Activated T-cell treated with anti-CD3 and anti-CD28 coated beads for 24 hours (primary cell): ENCODE measurements around the gene PSMC6.

Source experiments
- DNase-seq: peaks from one replicate; pipeline ENCODE4 v3.0.0-alpha.2; 2020; ENCODE audit warnings: low read depth

Gene PSMC6

DNA sequence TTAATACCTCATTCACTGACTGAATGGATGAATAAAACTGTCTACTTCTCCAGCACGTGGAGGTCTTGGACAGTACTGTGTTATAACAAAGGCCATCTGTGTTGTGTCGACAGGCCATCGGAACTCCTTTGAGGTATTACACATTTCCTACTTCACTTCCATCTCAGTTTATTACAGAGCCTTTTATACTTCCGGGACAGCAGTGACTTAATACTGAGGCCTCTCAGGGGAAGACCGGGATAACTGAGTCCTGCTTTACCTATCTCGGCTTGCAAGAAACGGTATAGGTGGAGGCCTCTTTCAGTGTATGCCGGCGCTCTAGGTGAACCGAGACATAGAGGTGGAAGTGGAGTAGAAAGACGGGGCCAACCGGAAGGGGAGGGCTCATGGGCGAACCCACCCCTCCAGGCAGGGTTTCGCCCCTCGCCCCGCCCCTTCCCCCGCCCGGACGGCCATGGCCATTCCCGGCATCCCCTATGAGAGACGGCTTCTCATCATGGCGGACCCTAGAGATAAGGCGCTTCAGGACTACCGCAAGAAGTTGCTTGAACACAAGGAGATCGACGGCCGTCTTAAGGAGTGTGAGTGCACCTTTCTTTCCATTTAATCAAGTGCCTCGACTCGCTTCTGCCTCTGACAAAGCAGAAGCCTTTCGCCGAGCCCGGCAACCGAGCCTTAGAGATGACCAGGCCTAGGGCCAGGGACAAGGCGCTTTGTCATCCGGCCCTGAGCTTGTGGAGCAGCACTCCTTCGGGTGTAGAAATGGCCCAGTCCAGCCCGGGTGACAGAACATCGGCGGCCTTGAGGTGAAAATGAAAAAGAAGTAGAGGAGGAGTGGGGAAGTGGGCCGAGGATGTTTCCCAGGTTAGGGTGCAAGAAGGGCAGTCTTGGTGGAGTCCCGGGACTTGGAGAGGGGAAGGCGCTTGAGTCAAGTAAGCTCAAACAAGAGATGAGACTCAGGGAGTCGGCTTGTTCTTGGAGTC lies at the start of gene PSMC6:
Gene PSMC6 (plus strand): TSS at position 477 of the 983 bp plus-strand sequence. CDS start 20 bp downstream, at position 497.
- peak; percentile 94 for DNase-seq

DNA sequence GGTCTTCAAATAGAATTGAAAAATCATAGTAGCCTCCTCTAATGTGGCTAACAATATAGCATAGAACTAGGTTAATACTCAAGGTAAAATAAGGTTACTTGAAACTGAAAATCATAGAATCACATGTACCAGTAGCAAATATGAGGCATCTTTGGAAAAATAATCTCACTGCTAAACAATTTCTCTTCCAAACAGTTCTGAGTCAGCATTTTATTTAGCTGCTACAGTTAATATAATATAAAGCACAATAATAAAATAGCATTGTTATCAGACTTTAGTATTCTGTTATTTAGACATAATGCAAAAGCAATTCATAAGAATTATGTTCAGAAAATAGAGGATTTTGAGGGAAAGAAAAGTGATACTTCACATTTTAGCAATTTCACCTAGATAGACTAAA lies 46.7 kb upstream of the PSMC6 start:
- DNase-seq = no peak

DNA sequence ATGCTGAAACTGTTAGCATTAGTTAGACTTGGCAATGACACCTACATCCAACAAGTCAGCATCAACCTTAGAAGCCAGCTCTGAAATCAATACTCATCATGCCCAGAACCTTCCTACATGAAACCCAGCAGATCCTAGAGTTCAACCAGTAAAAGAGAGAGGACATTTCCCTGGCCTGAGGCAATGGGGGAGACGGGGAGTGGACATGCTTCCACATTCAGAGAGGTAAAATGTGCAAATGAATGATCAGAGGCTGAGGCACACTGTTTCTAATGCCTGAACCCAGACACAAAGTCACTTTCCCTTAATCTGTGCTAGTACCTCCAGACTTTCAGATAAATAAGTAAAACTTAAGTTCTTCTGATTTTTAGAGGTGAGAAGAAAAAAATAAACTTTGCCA lies 46.2 kb upstream of the PSMC6 start:
- DNase-seq = no peak

DNA sequence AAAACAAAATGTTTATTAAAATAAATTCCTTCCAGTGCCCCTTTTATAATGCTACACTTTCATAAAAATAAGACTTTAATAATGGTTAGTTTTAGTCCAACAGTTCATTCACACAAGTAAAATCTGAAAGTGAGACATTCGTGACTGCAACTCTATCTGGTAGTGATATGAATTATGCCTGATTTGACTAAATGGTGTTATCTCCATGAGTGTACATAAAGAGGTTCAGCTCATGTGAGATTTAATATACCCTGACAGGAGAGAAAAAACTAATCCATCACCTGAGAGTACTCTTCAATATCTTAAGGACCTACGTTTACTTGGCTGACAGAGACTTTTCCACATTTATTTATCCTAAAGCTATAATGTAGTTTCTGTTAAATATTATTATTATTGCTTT lies 45.7 kb upstream of the PSMC6 start:
- no peak for DNase-seq

DNA sequence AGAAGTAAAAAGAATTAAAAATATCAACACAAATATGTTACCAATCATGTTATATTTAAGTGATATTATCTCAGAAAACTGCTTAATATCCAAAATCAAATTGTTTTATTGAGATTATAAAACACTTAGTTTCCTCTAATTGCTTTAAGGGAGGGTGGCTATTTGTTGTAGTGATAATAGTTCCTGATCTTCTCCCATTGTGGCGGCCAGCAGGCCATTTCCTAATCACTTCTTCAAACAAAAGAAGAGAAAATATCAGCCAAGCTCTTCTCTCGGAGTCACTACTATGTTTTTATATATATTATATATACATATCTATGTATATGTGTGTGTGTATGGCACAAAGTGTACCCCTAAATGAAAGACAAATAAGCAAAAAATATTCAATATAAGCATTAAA lies 43.1 kb upstream of the PSMC6 start:
- DNase-seq = no peak

DNA sequence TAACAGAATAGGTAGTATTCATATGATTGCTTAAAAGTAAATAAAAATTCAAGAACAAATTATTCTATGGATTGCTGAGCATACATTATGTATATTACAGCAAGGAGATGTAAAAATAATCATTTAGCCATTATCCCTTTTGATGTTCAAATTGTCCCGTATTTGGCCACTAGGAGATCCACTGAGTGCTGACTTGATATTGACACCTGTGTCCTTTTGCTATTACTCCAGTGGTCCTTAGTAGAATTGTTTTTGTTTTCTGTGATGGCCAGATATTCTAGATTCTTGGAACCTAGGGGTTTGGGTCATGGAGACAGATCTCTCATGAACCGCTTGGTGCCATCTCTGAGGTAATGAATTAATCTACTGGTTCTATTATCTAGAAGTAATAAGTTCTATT lies 28.4 kb upstream of the PSMC6 start:
- no peak for DNase-seq

DNA sequence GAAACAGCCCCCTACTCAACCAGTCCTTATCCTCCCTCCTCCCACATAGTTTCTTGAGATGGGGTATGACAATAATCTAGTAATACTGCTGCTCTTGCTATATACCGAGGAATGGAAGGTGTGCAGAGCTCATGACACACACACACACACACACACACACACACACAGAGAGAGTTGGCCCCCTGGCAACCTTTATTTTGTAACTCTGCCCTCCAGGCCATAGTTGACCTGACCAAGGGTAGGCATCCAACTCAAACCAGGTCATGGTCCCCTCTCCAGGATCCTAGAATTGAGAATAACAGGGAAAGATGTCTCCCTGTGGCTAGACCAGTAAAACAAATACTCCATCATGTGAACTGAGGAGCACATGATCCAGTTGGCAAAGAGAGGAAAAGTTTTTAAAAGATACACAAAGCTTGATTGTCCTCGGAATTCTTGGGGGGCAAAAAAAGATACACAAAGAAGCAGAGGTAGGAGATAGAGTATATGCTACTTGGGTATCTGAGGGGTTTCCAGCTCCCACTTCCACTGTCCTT lies 22.9 kb upstream of the PSMC6 start:
- no peak for DNase-seq

DNA sequence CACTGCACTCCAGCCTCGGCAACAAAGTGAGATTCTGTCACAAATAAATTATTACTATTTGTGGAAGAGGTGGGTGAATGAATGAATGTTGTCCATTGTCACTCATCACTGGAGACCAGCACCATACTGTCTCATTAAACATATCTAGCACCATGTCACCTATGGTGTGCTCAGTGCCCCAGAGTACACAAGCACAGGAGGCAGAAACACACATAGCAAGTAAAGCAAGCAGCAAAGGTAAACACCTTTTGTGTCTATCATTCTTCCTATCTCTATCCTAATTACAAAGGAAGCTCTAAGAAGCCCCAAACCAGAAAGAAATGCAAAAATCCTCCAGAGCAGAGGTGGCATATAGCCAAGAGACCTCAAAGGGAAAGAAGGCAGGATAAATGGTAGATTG lies 20.8 kb upstream of the PSMC6 start:
- DNase-seq = no peak

DNA sequence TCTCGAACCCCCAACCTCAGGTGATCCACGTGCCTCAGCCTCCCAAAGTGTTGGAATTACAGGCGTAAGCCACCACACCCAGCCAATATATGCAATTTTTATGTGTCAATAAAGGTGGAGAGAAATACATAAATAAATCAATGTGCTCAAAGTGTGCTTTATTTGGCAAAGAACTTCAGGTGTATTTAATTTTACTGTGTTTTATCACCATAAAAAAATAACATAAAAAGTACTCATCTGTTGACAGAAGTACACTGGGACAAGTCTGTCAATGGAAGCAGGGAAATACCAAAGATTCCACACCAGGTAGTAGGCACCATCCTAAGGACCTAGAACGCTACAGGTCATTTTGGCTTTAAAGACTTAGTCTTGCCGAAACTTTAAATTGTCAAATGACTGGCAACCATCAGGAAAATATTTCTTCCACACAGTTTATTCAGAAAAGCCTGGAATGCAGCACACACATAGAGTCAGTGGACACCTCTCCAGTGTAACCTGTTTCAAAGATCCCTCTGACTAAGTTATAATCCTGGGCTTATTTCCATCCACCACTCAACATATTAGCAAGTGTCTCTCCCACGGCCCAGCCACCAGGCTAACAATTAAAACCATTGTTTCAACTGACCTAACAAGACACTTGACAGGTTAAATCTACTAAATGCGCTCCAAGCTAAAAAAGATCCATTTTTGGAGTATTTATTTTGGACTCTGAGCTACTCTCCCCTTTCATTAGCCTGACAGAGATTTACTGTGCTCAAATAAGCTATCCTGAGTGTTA lies 15.8 kb upstream of the PSMC6 start:
- no peak for DNase-seq

DNA sequence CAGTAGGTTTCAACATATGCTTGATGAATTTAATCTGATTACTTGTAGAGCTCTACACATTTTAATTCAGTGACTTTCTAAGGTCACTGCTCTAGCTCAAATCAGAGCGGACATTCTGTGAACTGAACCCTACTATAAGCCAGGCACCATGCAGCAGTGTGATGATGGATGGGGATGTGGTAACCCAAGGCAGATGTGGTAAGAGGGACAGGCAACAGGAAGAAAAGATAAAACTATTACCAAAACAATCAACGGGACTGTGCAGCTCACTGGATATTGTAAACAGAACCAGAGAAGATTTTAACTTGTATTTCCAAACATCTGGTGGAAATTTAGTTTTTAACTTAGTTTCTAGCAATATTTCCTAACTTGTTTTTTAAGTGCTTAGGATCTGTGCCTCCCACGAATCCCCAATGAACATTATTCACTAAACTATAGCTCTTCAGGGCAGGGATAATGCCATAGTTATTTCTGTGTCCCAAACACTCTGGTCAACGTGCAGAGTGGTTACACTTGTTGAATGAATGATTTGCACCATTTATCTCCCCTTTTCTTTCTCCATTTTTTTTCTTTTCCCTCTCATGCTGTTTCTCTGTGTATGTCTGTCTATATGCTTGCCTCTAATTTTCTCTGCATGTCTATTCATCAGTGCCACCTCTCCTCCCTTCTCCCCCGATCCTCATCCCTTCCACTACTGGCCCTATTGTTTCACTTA lies 14.6 kb upstream of the PSMC6 start:
- no peak for DNase-seq

DNA sequence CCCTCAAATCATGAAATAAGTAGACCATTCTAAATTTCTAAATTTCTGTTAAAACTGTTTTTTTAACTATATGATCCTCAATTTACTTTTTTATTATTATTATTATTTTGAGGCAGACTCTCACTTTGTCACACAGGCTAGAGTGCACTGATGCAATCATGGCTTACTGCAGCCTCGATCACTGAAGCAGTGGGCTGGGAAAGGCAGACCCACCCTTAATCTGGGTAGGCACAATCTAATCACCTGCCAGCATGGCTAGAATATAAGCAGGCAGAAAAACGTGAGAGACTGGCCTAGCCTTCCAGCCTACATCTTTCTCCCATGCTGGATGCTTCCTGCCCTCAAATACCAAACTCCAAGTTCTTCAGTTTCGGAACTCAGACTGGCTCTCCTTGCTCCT lies 14.0 kb upstream of the PSMC6 start:
- no peak for DNase-seq

DNA sequence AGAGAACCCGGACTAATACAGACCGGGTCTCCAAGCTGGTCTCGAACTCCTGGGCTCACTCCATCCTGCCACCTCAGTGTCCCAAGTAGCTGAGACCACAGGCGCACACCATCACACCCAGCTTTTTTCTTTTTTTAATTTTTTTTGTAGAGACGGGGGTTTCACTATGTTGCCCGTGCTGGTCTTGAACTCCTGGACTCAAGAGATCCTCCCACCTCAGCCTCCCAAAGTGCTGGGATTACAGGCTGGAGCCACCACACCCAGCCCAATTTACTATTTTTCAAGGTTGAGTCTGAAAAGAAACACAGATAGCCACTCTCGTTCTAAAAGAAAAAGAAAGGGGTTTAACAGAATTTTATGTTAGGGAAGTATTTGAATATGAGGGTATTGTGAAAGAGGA lies 13.5 kb upstream of the PSMC6 start:
- no peak for DNase-seq

DNA sequence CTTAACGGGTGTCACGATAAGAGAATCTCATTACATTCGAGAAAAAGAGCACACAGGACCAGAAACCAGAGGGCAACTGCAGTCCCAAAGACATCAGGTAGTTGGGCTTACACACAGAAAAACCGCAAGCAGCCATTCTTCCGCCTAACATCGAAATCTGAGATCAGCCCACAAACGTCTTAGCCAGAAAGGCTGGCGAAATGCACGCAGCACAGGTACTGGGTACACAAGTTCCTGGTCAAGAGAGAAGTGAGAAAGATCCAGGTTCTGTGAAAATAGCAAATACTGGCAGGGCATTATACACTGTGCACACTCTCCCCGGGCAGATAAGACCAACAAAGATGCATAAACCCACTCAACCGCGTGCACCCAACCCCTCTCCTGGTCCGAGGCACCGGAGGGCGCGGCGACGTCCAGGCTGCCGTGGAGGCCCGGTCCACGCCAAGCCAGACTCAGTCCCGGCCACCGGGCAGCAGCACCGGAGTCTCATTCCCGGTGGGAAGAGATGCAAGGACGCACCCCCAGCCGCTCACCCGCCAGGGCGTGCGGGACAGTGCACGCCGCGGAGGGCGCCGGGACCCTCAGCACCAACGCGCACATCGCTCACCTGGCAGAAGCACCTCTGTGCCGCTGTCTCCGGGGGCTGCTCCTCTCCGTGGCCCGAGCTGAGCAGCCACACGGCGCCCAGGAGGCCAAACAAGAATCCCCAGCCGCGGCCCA lies 12.1 kb upstream of the PSMC6 start:
- peak; percentile 36 for DNase-seq

DNA sequence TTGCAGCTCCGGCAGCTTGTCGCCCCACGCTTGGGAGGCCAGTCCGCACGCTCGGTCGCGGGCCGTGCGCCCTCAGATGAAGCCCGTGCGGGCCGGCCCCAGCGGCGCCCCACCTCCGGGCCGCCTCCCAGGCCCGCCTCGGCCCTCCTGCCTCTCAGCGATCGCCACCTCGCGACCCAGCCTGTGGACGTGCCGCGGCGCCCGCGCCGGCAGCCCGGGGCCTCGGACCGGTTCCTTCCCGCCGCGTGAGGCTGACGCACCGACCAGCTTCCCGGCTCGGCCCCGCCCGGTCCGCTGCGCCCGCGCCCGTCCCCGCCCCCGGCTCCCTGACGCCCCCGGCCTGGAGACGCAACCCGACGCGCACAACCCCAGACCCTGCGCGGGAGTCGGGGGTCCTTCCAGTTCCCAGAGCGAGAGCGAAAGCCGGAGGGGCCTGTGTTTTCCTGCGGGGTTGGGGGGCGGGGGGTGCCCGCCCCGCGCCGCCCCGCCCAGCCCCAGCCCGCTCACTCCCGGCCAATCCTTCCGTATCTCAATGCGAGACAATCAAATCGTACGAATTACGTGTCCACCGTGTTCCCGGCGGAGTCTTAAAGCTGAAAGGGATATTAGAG lies 11.4 kb upstream of the PSMC6 start, which contains the start of gene ERO1A:
Gene ERO1A (minus strand): TSS at position 78 of the 611 bp plus-strand sequence. CDS start 77 bp downstream, at position 1.
- DNase-seq = peak; percentile 62

DNA sequence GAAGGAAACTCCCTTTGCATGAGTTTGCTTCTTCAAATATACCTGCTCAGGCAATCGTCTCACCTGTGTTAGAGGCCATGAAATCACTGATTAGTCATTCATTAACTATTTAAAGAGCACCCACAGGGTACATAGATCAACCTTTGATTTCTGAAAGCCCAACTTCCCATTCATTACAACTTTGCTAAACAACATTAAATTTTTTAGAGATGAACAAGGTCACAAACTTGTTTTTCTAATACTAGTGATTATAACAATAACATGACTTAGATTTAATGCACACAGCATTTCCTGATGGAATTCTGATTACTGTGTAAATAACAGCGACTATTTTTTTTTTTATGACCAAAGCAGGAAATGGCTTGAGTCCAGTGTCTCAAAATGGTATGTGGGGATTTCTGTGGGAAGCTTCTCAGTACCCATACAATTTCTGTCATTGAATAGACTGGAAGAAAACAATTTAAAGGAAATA lies 6.3 kb upstream of the PSMC6 start:
- DNase-seq = no peak

DNA sequence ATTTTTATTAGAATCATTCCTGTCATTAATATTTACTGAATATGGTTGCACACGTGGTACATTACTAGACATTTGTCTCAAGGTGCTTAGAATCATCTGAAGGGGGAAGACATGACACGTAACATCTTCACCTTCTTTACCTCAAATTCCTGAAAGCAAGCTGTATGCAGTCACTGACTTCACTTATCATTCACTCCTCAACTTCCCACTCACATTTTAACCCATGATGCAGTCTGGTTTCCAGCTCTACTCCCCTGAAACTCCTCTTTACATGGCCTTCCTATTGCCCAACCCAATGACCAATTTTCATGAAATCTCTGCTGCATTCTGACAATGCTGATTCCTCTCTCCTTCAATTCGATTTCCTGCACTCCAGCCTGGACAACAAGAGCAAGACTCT lies 5.8 kb upstream of the PSMC6 start:
- DNase-seq = no peak

DNA sequence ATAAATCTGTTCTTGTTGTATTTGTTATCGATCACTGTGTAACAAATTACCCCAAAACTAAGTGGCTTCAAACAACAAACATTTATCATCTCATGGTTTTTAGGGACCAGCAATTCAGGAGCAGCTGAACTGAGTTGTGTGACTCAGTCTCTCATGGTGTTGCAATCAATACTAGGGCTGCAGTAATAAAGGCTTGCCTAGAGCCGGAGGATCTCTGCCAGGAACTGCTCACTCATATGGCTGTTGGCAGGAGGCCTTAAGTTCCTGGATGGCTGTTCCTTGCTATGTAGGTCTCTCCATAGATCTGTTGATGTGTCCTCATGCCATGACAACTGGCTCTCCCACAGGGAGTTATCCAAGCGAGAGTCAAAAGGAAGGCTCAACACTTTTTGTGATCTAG lies 3.8 kb upstream of the PSMC6 start:
- no peak for DNase-seq

DNA sequence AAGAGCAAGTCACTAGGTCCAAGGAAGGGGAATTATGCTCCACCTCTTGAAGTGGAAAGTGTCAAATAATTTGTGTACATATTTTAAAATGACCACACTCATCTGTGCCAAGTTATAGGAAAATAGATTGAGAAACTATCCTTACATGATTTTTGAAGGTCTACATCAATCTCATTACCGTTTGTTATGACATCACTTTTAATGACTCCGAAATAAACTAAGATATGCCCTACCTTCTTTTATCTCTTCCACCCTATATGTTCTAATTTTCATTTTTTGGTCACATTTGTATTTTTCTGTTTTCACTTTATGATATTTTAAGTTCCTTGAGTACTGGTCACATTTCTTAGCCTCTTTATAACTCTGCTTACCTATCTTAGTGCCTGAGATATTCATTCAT lies 3.3 kb upstream of the PSMC6 start:
- DNase-seq = no peak

DNA sequence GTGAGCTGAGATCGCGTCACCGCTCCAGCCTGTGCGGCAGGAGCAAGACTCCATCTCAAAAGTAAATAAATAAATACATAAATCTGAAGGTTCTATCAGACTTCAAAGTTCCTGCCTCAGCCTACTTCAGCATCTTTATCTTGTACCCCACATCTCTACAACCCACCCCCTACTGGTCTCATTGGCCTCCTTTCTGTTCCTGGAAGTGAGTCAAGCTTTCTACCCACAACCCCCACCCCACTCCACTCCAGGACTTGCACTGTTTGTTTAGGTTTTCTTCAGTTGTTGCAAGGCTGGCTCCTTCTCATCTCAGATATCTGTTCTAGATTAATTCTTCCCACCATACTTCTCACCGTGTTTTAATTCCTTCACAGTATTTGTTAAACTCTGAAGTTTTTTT lies 714 bp upstream of the PSMC6 start:
- peak; percentile 41 for DNase-seq

DNA sequence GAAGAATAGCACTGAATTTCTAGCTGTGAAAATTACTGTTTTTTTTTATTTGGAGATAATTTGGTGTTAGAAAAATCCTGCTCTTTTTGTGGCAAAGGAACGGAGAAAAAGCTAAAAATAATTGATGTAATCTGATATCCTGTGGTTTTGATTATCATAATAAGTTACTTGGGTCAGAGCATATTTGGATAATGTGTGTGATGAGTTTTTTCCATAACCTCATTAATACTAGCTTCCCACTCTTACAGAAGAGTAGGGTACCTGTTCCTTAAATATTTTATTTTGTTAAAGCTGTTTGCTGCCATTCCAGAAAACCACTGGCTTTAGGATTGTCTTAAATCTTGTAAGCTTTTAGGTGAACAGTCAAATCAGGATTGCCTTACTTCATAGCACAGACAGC lies 4.7 kb downstream of the PSMC6 start:
- DNase-seq = no peak

DNA sequence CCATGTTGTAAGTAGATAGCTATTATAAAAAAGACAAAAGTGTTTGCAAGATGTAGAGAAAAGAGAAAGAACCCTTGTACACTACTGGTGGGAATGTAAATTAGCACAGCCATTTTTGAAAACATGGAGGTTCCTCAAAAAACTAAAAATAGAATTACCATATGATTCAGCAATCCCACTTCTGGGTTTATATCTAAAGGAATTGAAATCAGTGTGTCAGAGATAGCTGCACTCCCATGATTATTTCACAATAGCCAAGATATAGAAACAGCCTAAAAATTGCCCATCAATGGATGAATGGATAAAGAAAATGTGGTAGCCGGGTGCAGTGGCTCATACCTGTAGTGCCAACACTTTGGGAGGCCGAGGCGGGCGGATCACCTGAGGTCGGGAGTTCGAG lies 9.2 kb downstream of the PSMC6 start:
- DNase-seq = no peak
